GM21381 (cell line): ENCODE data around the gene SGCD.

Experiments
- ATAC-seq: cut with Tn5 transposase; IDR thresholded peaks from one replicate; pipeline ENCODE4 v1.9.1; 2021; ENCODE audit warnings: mild to moderate bottlenecking, moderate library complexity; ENCODE audit not compliant: unreplicated experiment

SGCD gene

GRCh38 chr5:156399323-156399722, 72.4 kb downstream of the SGCD start:
- ATAC-seq = no peak

- ATAC-seq = no peak
Measured at GRCh38 chr5:156400231-156400986, 73.4 kb downstream of the SGCD start.

- ATAC-seq = peak; percentile 4
Measured at GRCh38 chr5:156401804-156402203, 74.8 kb downstream of the SGCD start.

- peak; percentile 96 for ATAC-seq
Measured at GRCh38 chr5:156402387-156402921, 75.5 kb downstream of the SGCD start.

GRCh38 chr5:156405988-156406387, 79.0 kb downstream of the SGCD start:
- no peak for ATAC-seq

GRCh38 chr5:156407251-156407650, 80.3 kb downstream of the SGCD start:
- ATAC-seq = no peak

GRCh38 chr5:156409834-156410233, 82.9 kb downstream of the SGCD start:
- ATAC-seq = no peak

GRCh38 chr5:156411185-156411613, 84.2 kb downstream of the SGCD start:
- no peak for ATAC-seq

GRCh38 chr5:156411957-156412356, 85.0 kb downstream of the SGCD start:
- ATAC-seq = no peak

- ATAC-seq = no peak
Measured at GRCh38 chr5:156414391-156414790, 87.4 kb downstream of the SGCD start.

- no peak for ATAC-seq
Measured at GRCh38 chr5:156419661-156420060, 92.7 kb downstream of the SGCD start.

- ATAC-seq = no peak
Measured at GRCh38 chr5:156420665-156421064, 93.7 kb downstream of the SGCD start.

- no peak for ATAC-seq
Measured at GRCh38 chr5:156421798-156422197, 94.8 kb downstream of the SGCD start.

- ATAC-seq = no peak
Measured at GRCh38 chr5:156423597-156423996, 96.6 kb downstream of the SGCD start.

GRCh38 chr5:156427315-156427714, 100.4 kb downstream of the SGCD start:
- no peak for ATAC-seq

- no peak for ATAC-seq
Measured at GRCh38 chr5:156431956-156432829, 105.2 kb downstream of the SGCD start.

GRCh38 chr5:156432830-156433105, 105.8 kb downstream of the SGCD start:
- ATAC-seq = no peak

- no peak for ATAC-seq
Measured at GRCh38 chr5:156434471-156434870, 107.5 kb downstream of the SGCD start.

- ATAC-seq = no peak
Measured at GRCh38 chr5:156435101-156435500, 108.1 kb downstream of the SGCD start.

GRCh38 chr5:156438076-156438475, 111.1 kb downstream of the SGCD start:
- no peak for ATAC-seq

GRCh38 chr5:156444753-156445291, 117.9 kb downstream of the SGCD start:
- ATAC-seq = no peak

- no peak for ATAC-seq
Measured at GRCh38 chr5:156446526-156446925, 119.6 kb downstream of the SGCD start.
